22Rv1 (cell line): ENCODE results near the gene NCKIPSD.

ENCODE experiments used
- CTCF ChIP-seq: fragments of 450-650 bp; IDR thresholded peaks from 2 replicates; pipeline ENCODE4 v1.5.1; 2017; ENCODE audit warnings: mild to moderate bottlenecking
- ZFX ChIP-seq: fragments of 450-650 bp; IDR thresholded peaks from 2 replicates; pipeline ENCODE4 v1.6.1; 2017; ENCODE audit warnings: antibody characterized with exemption, borderline replicate concordance

- TF ChIP-seq CTCF (no peak), ZFX (no peak)
These were observed 23.3 kb upstream of the NCKIPSD start for GRCh38 chr3:48709051-48709461.
